HepG2 (cell line): ENCODE data around the gene OGG1. TPM values are rescaled to one million over a fixed set of nuclear protein-coding genes. Genes with fewer than 3 reads are reported as not detected.

Experiments used
- ARID3A ChIP-seq: IDR thresholded peaks from 2 replicates; pipeline ENCODE4 v1.6.1; 2012; ENCODE audit warnings: low read depth, low read length, improper control_type of control experiment
- ARID4A ChIP-seq: sonication (generic); formaldehyde crosslinking; IDR thresholded peaks from 2 replicates; pipeline ENCODE4 v1.5.0; 2020; ENCODE audit warnings: mild to moderate bottlenecking, missing genetic modification reagents, borderline replicate concordance
- ATAD3A ChIP-seq: sonication (generic); formaldehyde crosslinking; IDR thresholded peaks from 2 replicates; pipeline ENCODE4 v1.4.0; 2020; ENCODE audit warnings: missing genetic modification reagents
- GZF1 ChIP-seq: sonication (generic); formaldehyde crosslinking; IDR thresholded peaks from 2 replicates; pipeline ENCODE4 v1.5.1; 2020; ENCODE audit warnings: mild to moderate bottlenecking, missing genetic modification reagents
- HIVEP1 ChIP-seq: sonication (generic); formaldehyde crosslinking; IDR thresholded peaks from 2 replicates; pipeline ENCODE4 v1.4.0; 2020; ENCODE audit warnings: mild to moderate bottlenecking, missing genetic modification reagents
- MAZ ChIP-seq, 2 experiments: sonication (generic) in 1 of 2; formaldehyde crosslinking in 1 of 2; IDR thresholded peaks; 2 replicates each; pipeline versions ENCODE4 v1.5.0 to v1.6.1; 2012 to 2020; ENCODE audit warnings: low read depth in 2 of 2, mild to moderate bottlenecking in 2 of 2, borderline replicate concordance in 1 of 2, improper control_type of control experiment in 1 of 2, low read length in 1 of 2, missing genetic modification reagents in 1 of 2, moderate library complexity in 1 of 2
- SAP130 ChIP-seq: IDR thresholded peaks from 2 replicates; pipeline ENCODE4 v1.6.1; 2016; ENCODE audit warnings: low read depth
- SMC3 ChIP-seq: IDR thresholded peaks from 2 replicates; pipeline ENCODE4 v1.6.1; 2011; ENCODE audit warnings: low read length, improper control_type of control experiment
- ZBTB25 ChIP-seq: IDR thresholded peaks from 2 replicates; pipeline ENCODE4 v1.6.1; 2018; ENCODE audit warnings: missing genetic modification reagents
- ZNF143 ChIP-seq: sonication (generic); formaldehyde crosslinking; IDR thresholded peaks from 2 replicates; pipeline ENCODE4 v1.4.0; 2020; ENCODE audit warnings: missing genetic modification reagents
- ZNF331 ChIP-seq: sonication (generic); formaldehyde crosslinking; IDR thresholded peaks from 2 replicates; pipeline ENCODE4 v1.4.0; 2020; ENCODE audit warnings: missing genetic modification reagents
- ZSCAN31 ChIP-seq: sonication (generic); formaldehyde crosslinking; IDR thresholded peaks from 2 replicates; pipeline ENCODE4 v1.5.0; 2020; ENCODE audit warnings: low read depth, mild to moderate bottlenecking, missing genetic modification reagents
- polyA plus RNA-seq, 8 experiments: library from polyadenylated mRNA; depleted of rRNA in 3 of 8; stranded (reverse) in 7 of 8; unstranded in 1 of 8; fragments of >200 nt; fragmentation: Illumina TruSeq in 4 of 8; extraction: Trizol in 4 of 8; gene quantifications; 2 replicates each; pipeline versions ENCODE4 v1.2.1 to v1.2.3, GENCODE V29; 2011 to 2016; ENCODE audit warnings: low read depth in 4 of 8, missing spikeins in 1 of 8, mixed read lengths in 1 of 8; ENCODE audit not compliant: insufficient read depth in 1 of 8
- total RNA-seq, 5 experiments: library from RNA; depleted of rRNA; stranded (reverse); fragments of >200 nt; fragmentation: Illumina TruSeq; extraction: Trizol; gene quantifications; 2 replicates each; pipeline ENCODE4 v1.2.3, GENCODE V29; 2016; ENCODE audit warnings: low read depth in 1 of 5

Gene OGG1
- total and polyA plus RNA-seq, 2 of the 13 experiments (the other 11 are each of a cell fraction or from before 2014, with no cell fraction given): 28.7 to 33.2 TPM

- TF ChIP-seq ARID4A (CRISPR knock-in tag) (no peak), SMC3 (peak; percentile 43; the same call in 1 of the 2 replicates), ARID3A (peak; percentile 82), ZNF143 (no peak), ZNF331 (CRISPR knock-in tag) (no peak), ATAD3A (CRISPR knock-in tag) (no peak), SAP130 (CRISPR knock-in tag) (0 out of 2 replicates have a peak, but pooled peaks have one; percentile 14), GZF1 (no peak), ZBTB25 (no peak), MAZ (IDR thresholded peaks at IDR 0.05; ENCODE audit: borderline replicate concordance, low read depth, low read length) (0 out of 2 replicates have a peak, but pooled peaks have one; percentile 34), MAZ (CRISPR knock-in tag; IDR thresholded peaks at IDR 0.05; ENCODE audit: low read depth) (no peak), HIVEP1 (CRISPR knock-in tag) (no peak), ZSCAN31 (CRISPR knock-in tag) (no peak)
These were observed 22.6 kb upstream of the OGG1 start (continued) for GRCh38 chr3:9727041-9727595.
